Glutamatergic neuron (in vitro differentiated cells): ENCODE measurements around the gene NOPCHAP1. TPM values are rescaled to one million over a fixed set of nuclear protein-coding genes. Genes with fewer than 3 reads are reported as not detected.

ENCODE experiments used
- DNase-seq: peaks from one replicate; pipeline ENCODE4 v3.0.0; 2022
- H3K27ac Mint-ChIP-seq: one replicate; pipeline ENCODE4 v1.8.0; 2020; ENCODE audit warnings: mild to moderate bottlenecking, mixed read lengths, inconsistent platforms; ENCODE audit not compliant: unreplicated experiment
- H3K27me3 Mint-ChIP-seq: one replicate; pipeline ENCODE4 v1.8.0; 2020; ENCODE audit warnings: mild to moderate bottlenecking, moderate library complexity, mixed read lengths, inconsistent platforms; ENCODE audit not compliant: unreplicated experiment
- H3K36me3 Mint-ChIP-seq: one replicate; pipeline ENCODE4 v1.8.0; 2020; ENCODE audit warnings: mild to moderate bottlenecking, mixed read lengths, inconsistent platforms; ENCODE audit not compliant: unreplicated experiment
- H3K4me1 Mint-ChIP-seq: one replicate; pipeline ENCODE4 v1.8.0; 2020; ENCODE audit warnings: mild to moderate bottlenecking, low read depth, mixed read lengths, inconsistent platforms; ENCODE audit not compliant: unreplicated experiment
- H3K4me3 Mint-ChIP-seq: one replicate; pipeline ENCODE4 v1.8.0; 2020; ENCODE audit warnings: mild to moderate bottlenecking, mixed read lengths, inconsistent platforms; ENCODE audit not compliant: unreplicated experiment
- H3K9me3 Mint-ChIP-seq: one replicate; pipeline ENCODE4 v1.8.0; 2020; ENCODE audit warnings: mild to moderate bottlenecking, moderate library complexity, mixed read lengths, inconsistent platforms; ENCODE audit not compliant: unreplicated experiment
- total RNA-seq: library from RNA; stranded (reverse); fragmentation: NEBNext Ultra II Directional; extraction: Animal tissue kit (Norgen Biotek cat#: 25700); gene quantifications from one replicate; pipeline ENCODE4 v1.2.1, GENCODE V29; 2021; ENCODE audit not compliant: unreplicated experiment
- TF ChIP-seq, protein P1 (sequence below): fragments of 200-600 bp; sonication (generic); IDR thresholded peaks from one replicate; pipeline ENCODE4 v1.5.0; 2021; ENCODE audit not compliant: partially characterized antibody, unreplicated experiment

NOPCHAP1 gene
- total RNA-seq, 1 donor from 2014 or later, result 19.3 TPM

GRCh38 chr12:104958805-104959334, 27.2 kb upstream of the NOPCHAP1 start:
- Mint-ChIP-seq H3K36me3 (no peaks in the 10 kb centered on the region), H3K27me3 (peaks cover 5% of the 10 kb centered on the region), H3K9me3 (peaks cover 7% of the 10 kb centered on the region), H3K4me1 (peaks cover 7% of the 10 kb centered on the region), H3K4me3 (peak overlapping the region; percentile 88), H3K27ac (no peak overlapping the region)
- TF ChIP-seq, protein P1, sequence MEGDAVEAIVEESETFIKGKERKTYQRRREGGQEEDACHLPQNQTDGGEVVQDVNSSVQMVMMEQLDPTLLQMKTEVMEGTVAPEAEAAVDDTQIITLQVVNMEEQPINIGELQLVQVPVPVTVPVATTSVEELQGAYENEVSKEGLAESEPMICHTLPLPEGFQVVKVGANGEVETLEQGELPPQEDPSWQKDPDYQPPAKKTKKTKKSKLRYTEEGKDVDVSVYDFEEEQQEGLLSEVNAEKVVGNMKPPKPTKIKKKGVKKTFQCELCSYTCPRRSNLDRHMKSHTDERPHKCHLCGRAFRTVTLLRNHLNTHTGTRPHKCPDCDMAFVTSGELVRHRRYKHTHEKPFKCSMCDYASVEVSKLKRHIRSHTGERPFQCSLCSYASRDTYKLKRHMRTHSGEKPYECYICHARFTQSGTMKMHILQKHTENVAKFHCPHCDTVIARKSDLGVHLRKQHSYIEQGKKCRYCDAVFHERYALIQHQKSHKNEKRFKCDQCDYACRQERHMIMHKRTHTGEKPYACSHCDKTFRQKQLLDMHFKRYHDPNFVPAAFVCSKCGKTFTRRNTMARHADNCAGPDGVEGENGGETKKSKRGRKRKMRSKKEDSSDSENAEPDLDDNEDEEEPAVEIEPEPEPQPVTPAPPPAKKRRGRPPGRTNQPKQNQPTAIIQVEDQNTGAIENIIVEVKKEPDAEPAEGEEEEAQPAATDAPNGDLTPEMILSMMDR, result no peak
- DNase-seq, result no peak

GRCh38 chr12:104959335-104959841, 26.7 kb upstream of the NOPCHAP1 start:
- Mint-ChIP-seq H3K27me3 (peaks cover 5% of the 10 kb centered on the region), H3K9me3 (peaks cover 7% of the 10 kb centered on the region), H3K4me1 (peaks cover 9% of the 10 kb centered on the region), H3K27ac (no peak overlapping the region), H3K4me3 (peak overlapping the region; percentile 88), H3K36me3 (no peaks in the 10 kb centered on the region)
- TF ChIP-seq, protein P1, result no peak
- no peak for DNase-seq

GRCh38 chr12:104960464-104960863, 25.7 kb upstream of the NOPCHAP1 start:
- no peak overlapping the region for H3K4me3 Mint-ChIP-seq
- TF ChIP-seq, protein P1, result no peak
- H3K4me1 Mint-ChIP-seq, result peaks cover 14% of the 10 kb centered on the region
- DNase-seq, result no peak
- H3K27me3 Mint-ChIP-seq, result peaks cover 5% of the 10 kb centered on the region
- H3K36me3 Mint-ChIP-seq, result no peaks in the 10 kb centered on the region
- H3K27ac Mint-ChIP-seq, result no peak overlapping the region
- H3K9me3 Mint-ChIP-seq, result peaks cover 5% of the 10 kb centered on the region

DNA sequence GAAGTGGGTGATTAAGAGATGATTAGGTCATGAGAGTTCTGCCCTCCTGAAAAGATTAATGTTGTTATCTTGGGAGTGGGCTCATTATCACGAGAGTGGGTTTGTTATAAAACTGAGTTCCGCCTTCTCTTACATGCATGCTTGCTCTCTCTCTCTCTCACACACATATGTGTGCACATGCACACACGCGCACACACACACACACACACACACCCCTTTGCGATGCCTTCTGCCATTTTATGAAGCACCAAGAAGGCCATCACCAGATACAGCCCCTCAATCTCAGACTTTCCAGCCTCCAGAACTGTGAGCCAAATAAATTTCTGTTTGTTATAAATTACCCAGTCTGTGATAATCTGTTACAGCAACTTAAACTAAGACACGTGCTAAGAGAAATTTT, 22.4 kb upstream of the NOPCHAP1 start:
- H3K4me3 Mint-ChIP-seq, result no peak overlapping the region
- H3K27ac Mint-ChIP-seq, result peak overlapping the region; percentile 41
- H3K9me3 Mint-ChIP-seq, result peaks cover 2% of the 10 kb centered on the region
- H3K36me3 Mint-ChIP-seq, result no peaks in the 10 kb centered on the region
- DNase-seq, result no peak
- H3K27me3 Mint-ChIP-seq, result peaks cover 4% of the 10 kb centered on the region
- peaks cover 14% of the 10 kb centered on the region for H3K4me1 Mint-ChIP-seq
- TF ChIP-seq, protein P1, result no peak

GRCh38 chr12:104964167-104964855, 21.8 kb upstream of the NOPCHAP1 start:
- Mint-ChIP-seq H3K4me1 (peaks cover 14% of the 10 kb centered on the region), H3K27ac (no peak overlapping the region), H3K27me3 (peaks cover 4% of the 10 kb centered on the region), H3K4me3 (no peak overlapping the region), H3K36me3 (no peaks in the 10 kb centered on the region), H3K9me3 (peaks cover 2% of the 10 kb centered on the region)
- TF ChIP-seq, protein P1, result no peak
- no peak for DNase-seq
